ENCODE results near the gene EBF3. TPM values are rescaled to one million over a fixed set of nuclear protein-coding genes. Genes with fewer than 3 reads are reported as not detected.
A peak's percentile ranks its signal among the peaks of the same experiment; 100 is the strongest.

The EBF3 gene
- polyA plus RNA-seq, 1 experiment = 0.32 TPM

GRCh38 chr10:129966370-129966888 lies 2.4 kb upstream of the EBF3 start:
- POLR2A ChIA-PET = no interaction called here
- no peaks in the 10 kb centered on the region for H3K36me3 ChIP-seq (ENCODE audit: control insufficient read depth, insufficient read depth, low read length)
- no peak overlapping the region for H3K4me3 ChIP-seq (ENCODE audit: low read depth, low read length)
- TF ChIP-seq CTCF (IDR thresholded peaks at IDR 0.05; ENCODE audit: insufficient read depth, low read depth, low read length) = no peak
- peaks cover 54% of the 10 kb centered on the region for H3K27me3 ChIP-seq (ENCODE audit: control insufficient read depth, insufficient read depth, low read length)
- DNase-seq (ENCODE audit: low read depth) = no peak
- CTCF ChIA-PET = no interaction called here

GRCh38 chr10:129965959-129966358 lies 1.9 kb upstream of the EBF3 start:
- no peak overlapping the region for H3K4me3 ChIP-seq (ENCODE audit: low read depth, low read length)
- CTCF ChIA-PET = no interaction called here
- peaks cover 59% of the 10 kb centered on the region for H3K27me3 ChIP-seq (ENCODE audit: control insufficient read depth, insufficient read depth, low read length)
- no peak for DNase-seq (ENCODE audit: low read depth)
- no peaks in the 10 kb centered on the region for H3K36me3 ChIP-seq (ENCODE audit: control insufficient read depth, insufficient read depth, low read length)
- no peak for TF ChIP-seq CTCF (IDR thresholded peaks at IDR 0.05; ENCODE audit: insufficient read depth, low read depth, low read length)
- POLR2A ChIA-PET = no interaction called here

- no peak overlapping the region for H3K4me3 ChIP-seq (ENCODE audit: low read depth, low read length)
- CTCF ChIA-PET = no interaction called here
- TF ChIP-seq CTCF (IDR thresholded peaks at IDR 0.05; ENCODE audit: insufficient read depth, low read depth, low read length) = no peak
- no peaks in the 10 kb centered on the region for H3K36me3 ChIP-seq (ENCODE audit: control insufficient read depth, insufficient read depth, low read length)
- no peak for DNase-seq (ENCODE audit: low read depth)
- H3K27me3 ChIP-seq (ENCODE audit: control insufficient read depth, insufficient read depth, low read length) = peaks cover 60% of the 10 kb centered on the region
- POLR2A ChIA-PET = no interaction called here
Measured at GRCh38 chr10:129965425-129965808, 1.3 kb upstream of the EBF3 start.

GRCh38 chr10:129964611-129965424 lies 744 bp upstream of the EBF3 start:
- no peak for TF ChIP-seq CTCF (IDR thresholded peaks at IDR 0.05; ENCODE audit: insufficient read depth, low read depth, low read length)
- CTCF ChIA-PET = no interaction called here
- DNase-seq (ENCODE audit: low read depth) = no peak
- POLR2A ChIA-PET = no interaction called here
- peaks cover 59% of the 10 kb centered on the region for H3K27me3 ChIP-seq (ENCODE audit: control insufficient read depth, insufficient read depth, low read length)
- H3K36me3 ChIP-seq (ENCODE audit: control insufficient read depth, insufficient read depth, low read length) = no peaks in the 10 kb centered on the region
- peak overlapping the region; percentile 19 for H3K4me3 ChIP-seq (ENCODE audit: low read depth, low read length)

GRCh38 chr10:129962872-129963640 lies 1.0 kb downstream of the EBF3 start:
- CTCF ChIA-PET = interaction anchor here (0.8 kb wide), 1 partner anchor 932 kb away, joined by 3 read pairs; no protein-coding TSS in a partner anchor
- TF ChIP-seq CTCF (IDR thresholded peaks at IDR 0.05; ENCODE audit: insufficient read depth, low read depth, low read length) = no peak
- peak overlapping the region; percentile 49 for H3K4me3 ChIP-seq (ENCODE audit: low read depth, low read length)
- H3K27me3 ChIP-seq (ENCODE audit: control insufficient read depth, insufficient read depth, low read length) = peaks cover 52% of the 10 kb centered on the region
- no peak for DNase-seq (ENCODE audit: low read depth)
- H3K36me3 ChIP-seq (ENCODE audit: control insufficient read depth, insufficient read depth, low read length) = no peaks in the 10 kb centered on the region
- POLR2A ChIA-PET = no interaction called here
